HG03439 (cell line): ENCODE measurements around the gene CCDC93.
"Not testable (repeated sequence)": the region's sequence is repeated elsewhere in the genome, so short reads cannot be mapped to it uniquely, and the experiment has no call there.

ENCODE experiments used
- ATAC-seq: cut with Tn5 transposase; IDR thresholded peaks from one replicate; pipeline ENCODE4 v1.9.1; 2021; ENCODE audit warnings: mild to moderate bottlenecking, moderate library complexity; ENCODE audit not compliant: unreplicated experiment

CCDC93 gene

DNA sequence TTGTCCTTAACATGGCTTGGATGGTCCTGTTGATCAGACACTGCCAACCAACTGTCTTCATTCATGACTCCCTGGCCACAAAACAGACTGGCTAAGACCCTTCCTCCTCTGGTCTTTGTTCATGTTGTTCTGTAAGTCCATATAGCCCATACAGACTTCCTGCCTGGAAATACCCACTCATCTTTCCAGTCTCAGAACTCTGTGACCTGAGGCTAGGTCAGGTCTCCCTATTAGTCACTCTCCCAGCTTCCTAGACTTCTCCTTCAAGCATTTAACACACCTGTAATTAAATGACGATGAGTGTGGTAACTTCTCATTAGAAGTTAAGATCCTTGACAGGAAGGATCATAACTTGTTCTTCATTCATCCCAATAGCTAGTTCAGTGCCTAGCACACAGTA, 56.3 kb downstream of the CCDC93 start:
- no peak for ATAC-seq

- no peak for ATAC-seq
Observed at GRCh38 chr2:117956036-117956796, 57.7 kb downstream of the CCDC93 start.

DNA sequence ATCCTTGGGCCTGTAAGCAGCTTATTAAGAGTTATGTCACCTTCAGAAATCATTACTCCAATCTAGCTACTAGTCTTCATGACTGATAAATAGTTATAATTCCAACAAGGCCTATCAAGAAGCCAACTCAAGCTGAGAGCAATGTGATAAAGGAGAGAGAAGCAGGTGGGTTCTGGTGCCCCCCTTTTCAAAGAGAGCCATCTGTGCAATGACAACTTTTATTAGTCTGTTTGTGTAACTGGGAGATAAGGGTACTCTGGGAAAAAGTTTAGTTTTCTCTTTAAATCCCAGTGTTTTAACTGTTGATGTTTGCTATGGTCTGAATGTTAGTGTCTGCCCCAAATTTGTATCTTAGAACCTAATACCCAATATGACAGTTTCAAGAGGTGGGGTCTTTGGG, 60.6 kb downstream of the CCDC93 start:
- ATAC-seq = no peak

DNA sequence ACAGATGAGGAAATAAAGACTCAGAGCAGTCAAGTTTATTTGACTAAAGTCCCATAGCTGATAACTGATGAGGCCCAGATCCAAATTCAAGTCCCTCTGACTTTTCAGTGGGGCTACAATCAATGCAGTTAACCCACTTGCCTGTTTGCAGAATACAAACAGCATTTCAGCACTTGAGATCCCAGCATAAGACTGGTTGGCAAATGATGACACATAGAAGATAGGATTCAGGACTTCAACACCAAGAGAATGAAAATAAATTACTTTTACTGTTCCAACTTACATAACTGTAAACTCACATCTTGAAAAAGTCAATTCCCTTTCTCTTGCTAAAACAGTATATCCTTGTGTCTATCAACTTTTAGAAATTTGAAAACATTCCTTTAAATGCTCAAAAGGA, 61.2 kb downstream of the CCDC93 start:
- ATAC-seq = no peak

GRCh38 chr2:117952228-117952627, 61.6 kb downstream of the CCDC93 start:
- ATAC-seq = no peak

GRCh38 chr2:117949806-117950205, 64.1 kb downstream of the CCDC93 start:
- no peak for ATAC-seq

DNA sequence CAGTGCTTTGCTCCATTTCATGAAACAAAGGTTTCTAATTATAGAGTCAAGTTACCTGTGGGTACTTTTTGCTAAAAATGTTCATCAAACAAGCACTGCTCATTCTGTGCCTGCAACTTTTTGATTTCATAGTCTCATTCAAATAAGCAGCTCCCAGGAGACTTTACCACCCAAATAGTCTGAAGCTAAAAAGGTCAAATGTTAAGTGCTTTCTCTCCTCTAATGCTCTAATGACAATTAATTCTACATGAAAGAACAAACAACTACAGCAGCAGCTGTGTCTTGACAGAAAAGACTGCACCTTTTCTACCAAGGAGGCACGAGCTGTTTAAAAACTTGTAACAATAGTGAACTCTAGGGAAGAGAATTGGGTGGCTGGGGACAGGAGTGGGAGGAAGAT, 65.3 kb downstream of the CCDC93 start:
- no peak for ATAC-seq

GRCh38 chr2:117945296-117945695, 68.6 kb downstream of the CCDC93 start:
- no peak for ATAC-seq

- no peak for ATAC-seq
Observed at GRCh38 chr2:117944816-117945215, 69.1 kb downstream of the CCDC93 start.

- no peak for ATAC-seq
Observed at GRCh38 chr2:117943013-117943672, 70.7 kb downstream of the CCDC93 start.

DNA sequence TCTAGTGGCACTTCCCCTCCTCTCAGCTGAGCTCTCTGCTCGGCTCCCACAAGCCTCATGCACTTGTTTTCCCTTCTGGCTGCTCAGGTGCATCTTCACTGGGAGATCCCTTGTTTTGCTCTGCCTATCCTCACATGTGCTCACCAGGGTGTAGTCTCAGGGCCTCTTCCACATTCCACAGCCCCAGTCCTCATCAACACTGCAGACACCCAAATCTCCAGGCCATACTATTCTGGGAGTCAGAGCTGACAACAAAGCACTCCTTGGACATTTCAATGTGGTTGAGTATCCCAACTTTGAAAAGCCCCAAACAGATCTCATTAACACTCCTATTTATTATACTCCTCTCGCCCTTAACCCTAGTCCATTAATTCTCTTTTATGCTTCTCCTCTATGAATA, 71.3 kb downstream of the CCDC93 start:
- ATAC-seq = no peak

- ATAC-seq = no peak
Observed at GRCh38 chr2:117941693-117942092, 72.2 kb downstream of the CCDC93 start.

DNA sequence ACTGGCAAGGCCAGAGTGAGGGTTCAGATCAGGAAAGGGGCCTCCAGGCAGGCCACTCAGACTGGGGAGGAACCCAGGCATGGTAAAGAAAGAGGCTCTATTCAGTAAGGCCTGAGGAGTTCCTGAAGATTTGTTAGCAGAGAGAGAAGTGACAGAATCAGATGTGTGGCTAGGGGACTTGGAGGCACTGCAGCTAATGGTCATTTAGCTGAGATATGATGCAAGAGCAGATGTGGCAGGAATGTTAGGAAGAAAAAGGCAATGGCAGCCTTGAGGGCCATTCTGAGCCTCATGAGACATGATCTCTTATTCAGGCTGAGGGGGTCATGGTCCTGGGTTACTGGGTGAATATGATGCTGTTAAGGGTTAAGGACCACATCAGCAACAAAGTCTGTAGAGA, 73.4 kb downstream of the CCDC93 start:
- no peak for ATAC-seq

DNA sequence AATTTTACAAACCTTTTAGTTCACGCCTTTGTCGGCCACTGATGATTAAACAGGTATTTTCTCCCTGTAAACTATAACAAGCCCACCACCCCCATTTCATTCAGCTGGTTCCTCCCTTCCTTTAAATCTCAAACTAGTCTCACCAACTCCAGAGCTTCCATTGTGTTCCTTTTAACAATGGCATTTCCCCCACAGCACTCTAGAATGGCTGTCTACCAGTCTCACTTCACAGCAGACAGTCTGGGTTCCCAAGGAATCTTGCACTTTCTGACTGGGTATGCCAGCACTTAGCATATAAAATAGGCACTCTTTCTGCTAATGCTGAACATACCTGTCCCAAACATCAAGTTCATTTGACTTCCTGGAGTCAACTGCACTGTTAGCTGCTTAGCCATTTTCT, 75.3 kb downstream of the CCDC93 start:
- no peak for ATAC-seq

DNA sequence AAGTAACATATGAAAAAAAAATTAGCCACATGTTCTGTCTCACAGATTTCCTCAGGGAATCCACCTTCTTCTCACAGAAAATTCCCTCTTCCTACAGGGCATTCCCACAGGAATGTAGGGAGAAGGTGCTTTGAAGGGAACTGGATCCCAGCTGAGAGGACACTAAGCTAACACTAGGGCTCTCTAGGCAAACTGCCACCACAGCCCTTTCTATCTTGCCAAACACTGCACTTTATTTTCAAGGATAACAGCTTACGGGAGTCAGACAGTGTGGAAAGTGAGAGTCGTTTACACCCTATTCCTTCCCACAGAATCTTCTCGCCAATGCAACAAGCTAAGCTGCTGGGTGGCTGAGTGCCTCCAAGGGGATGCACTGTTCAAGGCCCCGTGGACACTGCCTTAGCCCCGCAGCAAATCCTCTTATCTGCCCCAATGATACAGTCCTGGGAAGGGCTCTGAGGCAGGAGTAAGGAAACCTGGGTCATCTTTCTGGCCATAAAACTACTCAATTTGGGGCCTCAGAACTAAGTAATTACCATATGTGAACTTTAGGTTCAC, 76.9 kb downstream of the CCDC93 start:
- no peak for ATAC-seq

DNA sequence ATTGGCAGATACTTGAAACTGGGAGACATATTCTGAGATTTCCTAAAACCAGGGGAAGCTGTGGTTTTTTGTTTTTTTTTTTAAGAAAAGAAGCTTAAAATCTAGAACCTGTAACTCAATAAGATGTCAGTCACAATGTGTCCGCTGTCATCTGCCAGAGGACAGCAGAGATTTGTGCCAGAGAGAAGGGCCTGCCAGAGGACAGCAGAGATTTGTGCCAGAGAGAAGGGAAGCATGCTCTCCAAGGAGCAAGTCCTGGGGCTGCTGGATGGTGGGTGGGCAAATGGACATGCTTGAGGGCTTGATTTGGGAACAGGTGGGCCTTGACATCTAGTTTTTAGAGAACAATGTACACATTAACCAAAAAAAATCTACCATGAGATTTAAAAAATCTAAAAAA, 77.9 kb downstream of the CCDC93 start:
- ATAC-seq = no peak

GRCh38 chr2:117935456-117935855, 78.4 kb downstream of the CCDC93 start:
- no peak for ATAC-seq

- ATAC-seq = no peak
Observed at GRCh38 chr2:117933884-117934354, 80.0 kb downstream of the CCDC93 start.

GRCh38 chr2:117931978-117932377, 81.9 kb downstream of the CCDC93 start:
- ATAC-seq = no peak

- no peak for ATAC-seq
Observed at GRCh38 chr2:117931266-117931665, 82.6 kb downstream of the CCDC93 start.

GRCh38 chr2:117930775-117931174, 83.1 kb downstream of the CCDC93 start:
- ATAC-seq = no peak

GRCh38 chr2:117923471-117923870, 90.4 kb downstream of the CCDC93 start:
- not testable (repeated sequence) for ATAC-seq
